Measurements from ENCODE around the gene PRSS27.

- TF ChIP-seq RAD21 (IDR thresholded peaks at IDR 0.05; ENCODE audit: low read length) (no peak), POLR2A (IDR thresholded peaks at IDR 0.05; ENCODE audit: low read depth, low read length) (no peak)
These were observed 44.7 kb upstream of the PRSS27 start for GRCh38 chr16:2764718-2765117.
